AG09309 (cell line): ENCODE data around the gene GPC3.

ENCODE experiments used
- DNase-seq: peaks from one replicate; pipeline ENCODE4 v3.0.0-alpha.2; 2010; ENCODE audit warnings: low read depth
- H3K4me3 ChIP-seq: 2 replicates; pipeline ENCODE4 v1.5.1; 2011; ENCODE audit warnings: mild to moderate bottlenecking, low read depth, low read length, moderate library complexity; ENCODE audit not compliant: control insufficient read depth
- TF ChIP-seq, protein P1 (sequence below): IDR thresholded peaks from 2 replicates; pipeline ENCODE4 v1.5.1; 2011; ENCODE audit warnings: mild to moderate bottlenecking, low read depth, low read length, inconsistent platforms; ENCODE audit not compliant: insufficient read depth, control insufficient read depth; ENCODE audit errors: missing control alignments

The GPC3 gene

DNA sequence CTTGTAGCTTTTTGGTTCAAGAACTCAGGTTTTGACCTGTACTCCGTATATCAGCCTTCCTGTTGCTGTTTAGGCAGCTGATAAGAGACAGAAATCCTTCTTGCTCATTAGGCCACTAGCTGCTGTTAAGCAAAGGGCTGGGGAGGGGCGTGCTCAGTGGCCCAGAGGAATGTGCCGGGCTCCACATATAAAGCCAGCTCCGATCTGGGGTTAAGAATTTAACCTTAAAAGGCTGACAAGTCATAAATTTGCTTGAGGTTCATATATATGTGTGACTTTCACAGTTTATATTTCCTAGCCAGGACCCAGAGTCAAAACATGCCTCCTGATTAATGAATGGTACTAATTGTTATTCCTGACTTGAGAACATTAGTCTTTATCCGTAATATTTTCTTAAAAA is 15.3 kb downstream of the GPC3 start:
- H3K4me3 ChIP-seq: no peak overlapping the region
- TF ChIP-seq, protein P1, sequence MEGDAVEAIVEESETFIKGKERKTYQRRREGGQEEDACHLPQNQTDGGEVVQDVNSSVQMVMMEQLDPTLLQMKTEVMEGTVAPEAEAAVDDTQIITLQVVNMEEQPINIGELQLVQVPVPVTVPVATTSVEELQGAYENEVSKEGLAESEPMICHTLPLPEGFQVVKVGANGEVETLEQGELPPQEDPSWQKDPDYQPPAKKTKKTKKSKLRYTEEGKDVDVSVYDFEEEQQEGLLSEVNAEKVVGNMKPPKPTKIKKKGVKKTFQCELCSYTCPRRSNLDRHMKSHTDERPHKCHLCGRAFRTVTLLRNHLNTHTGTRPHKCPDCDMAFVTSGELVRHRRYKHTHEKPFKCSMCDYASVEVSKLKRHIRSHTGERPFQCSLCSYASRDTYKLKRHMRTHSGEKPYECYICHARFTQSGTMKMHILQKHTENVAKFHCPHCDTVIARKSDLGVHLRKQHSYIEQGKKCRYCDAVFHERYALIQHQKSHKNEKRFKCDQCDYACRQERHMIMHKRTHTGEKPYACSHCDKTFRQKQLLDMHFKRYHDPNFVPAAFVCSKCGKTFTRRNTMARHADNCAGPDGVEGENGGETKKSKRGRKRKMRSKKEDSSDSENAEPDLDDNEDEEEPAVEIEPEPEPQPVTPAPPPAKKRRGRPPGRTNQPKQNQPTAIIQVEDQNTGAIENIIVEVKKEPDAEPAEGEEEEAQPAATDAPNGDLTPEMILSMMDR: no peak
- no peak for DNase-seq

DNA sequence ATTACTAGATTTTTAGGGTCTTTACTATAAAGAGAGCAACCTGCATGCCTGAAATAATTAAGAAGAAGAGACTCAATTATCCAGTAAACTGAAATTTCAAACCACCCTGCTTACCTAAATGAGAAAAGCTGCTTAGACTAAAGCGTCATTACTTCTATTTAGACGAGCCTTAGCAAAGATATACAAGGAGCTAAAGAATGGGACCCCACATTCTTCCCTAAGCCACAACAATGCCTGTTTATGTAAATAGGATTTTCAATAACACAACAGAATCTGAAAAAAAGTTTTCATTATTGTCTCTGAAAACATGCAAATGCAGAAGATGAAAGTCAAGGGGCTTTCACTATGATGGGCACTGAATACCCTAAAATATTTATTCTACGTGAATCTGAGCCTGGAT is 16.2 kb downstream of the GPC3 start:
- no peak overlapping the region for H3K4me3 ChIP-seq
- DNase-seq: no peak
- TF ChIP-seq, protein P1: no peak

DNA sequence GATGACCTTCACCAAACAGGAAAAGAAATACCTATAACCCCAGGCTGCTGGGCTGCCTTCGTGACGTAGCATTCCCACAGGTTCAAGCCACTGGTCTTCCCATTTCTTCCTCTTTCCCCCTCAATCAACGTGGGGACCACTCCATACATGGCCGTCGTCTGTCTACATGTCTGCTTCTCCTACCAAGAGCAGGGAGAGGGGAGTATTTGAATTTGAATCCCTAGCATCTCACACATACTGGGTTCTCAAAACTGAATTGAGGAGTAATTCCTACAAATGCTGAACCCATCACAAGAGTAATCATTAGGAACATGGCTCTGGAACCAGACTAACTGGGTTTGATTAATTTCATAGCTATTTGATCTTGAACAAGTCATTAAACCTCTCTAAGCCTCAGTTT is 17.3 kb downstream of the GPC3 start:
- no peak for DNase-seq
- H3K4me3 ChIP-seq: no peak overlapping the region
- TF ChIP-seq, protein P1: no peak

DNA sequence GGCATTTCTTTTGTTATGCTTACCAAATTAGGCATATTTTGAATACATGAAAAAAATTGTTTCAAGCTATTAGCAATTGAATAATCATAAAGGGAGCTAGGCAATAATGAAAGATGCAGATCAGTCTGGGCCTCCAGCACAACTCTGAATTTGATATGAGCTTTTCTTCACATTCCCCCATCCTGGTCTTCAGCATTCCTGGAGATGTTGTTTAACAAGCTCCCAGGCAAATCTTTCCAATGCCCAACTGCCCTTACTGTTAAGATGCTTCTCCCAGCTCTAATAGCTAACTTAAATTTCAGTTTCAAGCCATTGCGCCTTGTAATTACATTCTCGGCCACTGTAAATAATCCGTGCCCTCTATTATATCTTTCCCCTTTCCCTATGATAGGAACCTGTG is 19.2 kb downstream of the GPC3 start:
- no peak overlapping the region for H3K4me3 ChIP-seq
- DNase-seq: no peak
- TF ChIP-seq, protein P1: no peak

DNA sequence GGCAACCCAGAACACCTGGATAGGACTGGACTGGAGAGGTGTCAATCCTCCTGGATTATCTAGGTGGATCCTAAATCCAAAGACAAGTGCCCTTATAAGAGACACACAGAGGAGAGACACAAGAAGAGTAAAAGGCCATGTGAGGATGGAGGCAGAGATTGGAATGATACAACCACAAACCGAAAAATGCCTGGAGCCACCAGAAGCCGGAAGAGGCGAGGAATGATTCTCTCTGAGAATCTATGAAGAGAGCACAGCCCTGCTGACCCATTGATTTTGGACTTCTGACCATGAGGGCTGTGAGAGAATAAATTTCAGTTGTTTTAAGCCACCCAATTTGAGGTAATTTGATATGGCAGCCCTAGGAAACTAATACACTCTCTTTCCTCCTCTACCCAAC is 20.1 kb downstream of the GPC3 start:
- DNase-seq: no peak
- no peak overlapping the region for H3K4me3 ChIP-seq
- TF ChIP-seq, protein P1: no peak

DNA sequence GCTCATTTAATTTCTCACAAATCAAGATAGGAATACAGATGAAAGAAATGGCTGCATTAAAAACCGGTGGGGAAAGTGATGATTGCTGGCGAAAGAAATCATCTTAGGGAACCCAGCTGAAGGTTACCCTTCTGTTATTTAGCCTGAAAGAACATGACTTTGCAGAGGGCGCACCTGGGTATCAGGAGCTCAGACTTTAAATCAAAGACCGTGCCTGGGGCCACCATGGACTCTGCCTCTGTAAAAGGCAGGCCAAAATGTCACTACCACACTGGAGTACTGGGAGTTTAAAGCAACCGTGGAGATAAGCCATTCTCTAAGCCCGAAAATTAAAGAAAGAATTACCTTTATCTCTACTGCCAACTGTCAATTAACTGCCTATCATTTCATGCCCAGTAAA is 24.3 kb downstream of the GPC3 start:
- H3K4me3 ChIP-seq: no peak overlapping the region
- no peak for DNase-seq
- TF ChIP-seq, protein P1: no peak

DNA sequence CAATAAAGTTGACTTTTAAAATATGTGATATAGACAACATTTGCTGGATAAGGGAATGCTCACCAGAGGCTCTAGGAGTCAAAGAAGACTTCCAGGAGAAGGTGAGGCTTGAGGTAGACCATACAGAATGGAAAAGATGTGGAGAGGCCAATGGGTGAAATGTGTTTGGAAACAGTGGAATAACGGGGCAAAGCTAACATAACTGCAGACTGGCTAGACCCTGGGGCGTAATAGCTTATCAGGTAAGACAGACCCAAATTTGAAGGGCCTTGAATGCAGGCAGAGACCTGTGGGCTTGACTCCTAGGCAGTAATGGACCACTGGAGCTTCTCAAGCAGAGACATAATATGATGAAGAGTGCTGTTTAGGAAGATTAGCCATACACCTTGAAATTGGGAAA is 25.4 kb downstream of the GPC3 start:
- H3K4me3 ChIP-seq: no peak overlapping the region
- DNase-seq: no peak
- TF ChIP-seq, protein P1: no peak
